Esophagus squamous epithelium (tissue), 4 donors: ENCODE measurements around the gene BLVRA.

Experiments used
- CTCF ChIP-seq, 6 experiments: fragments of 450-650 bp in 4 of 6; fragments of 200-600 bp in 2 of 6; sonication (generic) in 2 of 6; IDR thresholded peaks; one replicate each; pipeline ENCODE4 v1.5.1; 2016 to 2019; ENCODE audit warnings: antibody characterized with exemption in 6 of 6, mild to moderate bottlenecking in 4 of 6, moderate library complexity in 4 of 6
- POLR2A ChIP-seq, 4 donors: fragments of 450-650 bp; IDR thresholded peaks; one replicate each; pipeline ENCODE4 v1.6.1; 2017; ENCODE audit warnings: antibody characterized with exemption in 4 of 4, mild to moderate bottlenecking in 4 of 4, moderate library complexity in 3 of 4

DNA sequence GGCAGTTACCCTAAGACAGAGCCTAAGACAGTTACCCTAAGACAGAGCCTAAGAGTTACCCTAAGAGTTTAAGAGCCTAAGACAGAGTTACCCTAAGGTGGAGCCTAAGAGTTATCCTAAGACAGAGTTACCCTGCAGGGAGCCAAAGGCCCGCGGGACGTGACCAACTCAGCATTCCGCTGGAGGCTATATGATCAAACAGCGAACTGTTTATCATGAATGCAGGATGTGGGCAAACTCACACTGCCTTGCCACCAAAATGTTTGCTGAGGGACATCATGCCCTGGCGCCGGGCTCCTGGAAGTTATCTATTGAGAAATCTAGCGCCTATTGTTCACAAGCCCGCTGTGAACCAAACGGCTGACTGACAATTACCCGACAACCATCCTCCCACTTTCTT lies 49.9 kb downstream of the BLVRA start:
- TF ChIP-seq CTCF (IDR thresholded peaks at IDR 0.05) = no peak
- TF ChIP-seq POLR2A (IDR thresholded peaks at IDR 0.05) = no peak
